GM19043 (cell line): ENCODE results near the gene C21orf91.
"Not testable (repeated sequence)": the region's sequence is repeated elsewhere in the genome, so short reads cannot be mapped to it uniquely, and the experiment has no call there.

Source experiments
- ATAC-seq: cut with Tn5 transposase; IDR thresholded peaks from one replicate; pipeline ENCODE4 v1.9.1; 2021; ENCODE audit warnings: low read depth; ENCODE audit not compliant: unreplicated experiment

C21orf91 gene

DNA sequence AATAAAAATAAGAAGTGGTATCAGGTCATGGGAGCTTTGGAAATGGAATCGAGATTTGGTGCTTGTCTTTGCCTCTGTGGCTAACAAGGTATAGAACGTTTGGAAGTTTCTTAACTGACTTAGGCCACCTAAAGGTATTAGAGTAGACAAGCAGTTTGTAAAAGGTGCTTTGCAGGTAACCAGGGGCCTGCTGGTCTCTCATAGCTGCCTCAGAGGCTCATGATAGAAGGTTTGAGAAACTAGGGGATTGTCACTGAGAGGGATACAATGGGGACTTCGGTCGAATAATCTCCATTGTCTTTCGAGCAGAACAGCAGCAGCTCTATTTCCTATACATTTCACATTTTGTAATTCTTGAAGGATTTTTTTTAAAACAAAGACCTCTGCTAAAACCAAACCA, 37.6 kb downstream of the C21orf91 start:
- no peak for ATAC-seq

DNA sequence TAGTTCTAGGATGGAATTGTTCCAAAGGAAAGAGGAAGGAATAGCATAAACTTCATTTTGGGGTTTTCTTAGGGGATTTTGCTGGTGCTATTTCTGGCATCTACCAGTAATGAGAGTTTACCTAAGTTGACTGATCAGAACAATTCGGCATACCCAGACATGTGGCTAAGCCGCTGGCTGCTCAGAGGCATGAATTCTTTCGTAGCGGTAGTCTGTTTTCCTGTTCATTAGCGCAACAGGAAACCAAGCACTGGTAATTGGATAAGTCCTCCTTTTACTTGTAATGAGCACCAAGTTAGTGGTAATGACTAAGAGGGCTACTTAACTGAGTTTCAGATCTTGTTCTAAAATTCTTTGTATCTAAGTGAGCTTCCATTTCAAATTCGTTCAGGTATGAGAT, 38.6 kb downstream of the C21orf91 start:
- ATAC-seq = peak; percentile 20

DNA sequence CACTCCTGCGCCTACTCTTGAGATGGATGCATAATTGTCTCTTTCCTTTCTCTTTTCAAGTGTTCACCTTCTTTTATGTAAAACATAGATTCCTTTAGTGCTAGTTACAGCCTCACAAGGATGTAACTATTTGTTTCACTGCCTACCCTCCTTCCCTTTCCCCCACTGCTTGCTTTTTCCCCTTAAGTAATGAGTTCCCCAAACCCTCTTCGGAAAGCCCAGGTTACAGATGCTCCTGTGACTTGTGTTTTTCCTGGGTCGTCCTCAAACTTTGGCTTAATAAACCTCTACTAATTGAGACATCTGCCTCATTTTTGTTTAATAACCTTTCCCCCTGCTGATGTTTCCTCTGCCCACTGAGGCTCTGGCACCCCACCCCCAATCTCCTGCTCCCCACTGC, 39.2 kb downstream of the C21orf91 start:
- ATAC-seq = no peak

DNA sequence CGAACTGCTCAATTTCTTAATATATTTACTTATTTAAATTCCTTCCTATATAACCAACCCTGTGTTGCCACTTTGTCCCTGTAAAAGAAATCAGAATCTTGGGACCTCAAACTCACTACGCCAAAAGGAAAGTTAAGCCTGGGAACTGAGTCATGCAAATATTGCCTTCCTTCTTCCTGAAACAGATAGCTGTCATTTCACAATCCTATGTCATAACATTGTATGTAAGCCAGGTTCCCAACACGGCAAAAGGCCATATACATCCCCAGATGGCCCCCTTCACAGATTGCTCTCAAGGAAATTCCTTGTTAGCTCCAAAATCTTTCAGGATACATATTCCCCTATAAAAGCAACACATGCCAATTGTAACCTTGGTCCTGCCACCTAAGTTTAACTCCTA, 39.7 kb downstream of the C21orf91 start:
- ATAC-seq = no peak

DNA sequence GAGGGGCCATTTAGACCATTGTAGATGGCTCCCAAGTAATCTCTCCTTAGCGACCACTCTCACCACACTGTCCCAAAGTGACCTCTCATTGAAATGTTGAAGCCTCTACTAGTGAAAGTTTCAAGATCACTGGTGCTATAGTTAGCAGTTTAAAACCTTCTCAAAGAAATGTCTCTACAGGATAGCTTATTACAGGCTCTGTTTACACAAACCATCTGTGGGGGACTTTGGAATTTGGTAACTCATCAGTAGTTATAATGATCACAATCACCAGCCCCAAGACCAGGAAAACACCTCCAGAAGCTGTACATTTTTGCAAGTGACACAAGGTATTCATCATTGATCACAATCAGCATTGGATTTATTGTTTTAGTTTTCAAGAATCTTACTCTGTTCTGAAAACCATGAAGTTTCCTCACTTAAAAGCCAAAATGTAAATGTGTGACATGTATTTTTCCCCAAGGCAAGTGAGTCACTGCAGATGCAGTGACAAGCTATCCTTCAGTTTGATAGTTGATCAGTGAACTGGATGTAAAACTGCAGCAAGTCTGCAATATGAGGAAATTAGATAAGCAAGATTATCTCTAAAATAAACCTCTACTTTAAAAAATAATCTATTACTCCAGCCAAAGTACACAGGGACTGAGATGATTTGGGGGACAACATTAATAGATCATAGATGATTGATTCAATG, 41.9 kb downstream of the C21orf91 start:
- no peak for ATAC-seq

DNA sequence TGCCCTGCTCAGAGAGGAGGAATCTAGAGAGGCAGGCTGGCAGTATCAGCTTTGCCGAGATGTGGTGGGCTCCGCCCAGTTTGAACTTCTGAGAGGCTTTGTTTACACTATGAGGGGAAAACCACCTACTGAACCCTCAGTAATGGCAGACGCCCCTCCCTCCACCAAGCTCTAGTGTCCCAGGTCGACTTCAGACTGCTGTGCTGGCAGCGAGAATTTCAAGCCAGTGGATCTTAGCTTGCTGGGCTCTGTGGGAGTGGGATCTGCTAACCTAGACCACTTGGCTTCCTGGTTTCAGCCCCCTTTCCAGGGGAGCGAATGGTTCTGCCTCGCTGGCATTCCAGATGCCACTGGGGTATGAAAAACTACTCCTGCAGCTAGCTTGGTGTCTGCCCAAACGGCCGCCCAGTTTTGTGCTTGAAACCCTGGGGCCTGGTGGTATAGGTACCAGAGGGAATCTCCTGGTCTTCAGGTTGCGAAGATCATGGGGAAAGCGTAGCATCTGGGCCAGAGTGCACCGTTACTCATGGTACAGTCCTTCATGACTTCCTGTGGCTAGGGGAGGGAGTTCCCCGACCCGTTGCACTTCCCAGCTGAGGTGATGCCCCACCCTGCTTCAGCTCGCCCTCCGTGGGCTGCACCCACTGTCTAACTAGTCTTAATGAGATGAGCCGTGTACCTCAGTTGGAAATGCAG, 43.6 kb downstream of the C21orf91 start:
- peak; percentile 67 for ATAC-seq

DNA sequence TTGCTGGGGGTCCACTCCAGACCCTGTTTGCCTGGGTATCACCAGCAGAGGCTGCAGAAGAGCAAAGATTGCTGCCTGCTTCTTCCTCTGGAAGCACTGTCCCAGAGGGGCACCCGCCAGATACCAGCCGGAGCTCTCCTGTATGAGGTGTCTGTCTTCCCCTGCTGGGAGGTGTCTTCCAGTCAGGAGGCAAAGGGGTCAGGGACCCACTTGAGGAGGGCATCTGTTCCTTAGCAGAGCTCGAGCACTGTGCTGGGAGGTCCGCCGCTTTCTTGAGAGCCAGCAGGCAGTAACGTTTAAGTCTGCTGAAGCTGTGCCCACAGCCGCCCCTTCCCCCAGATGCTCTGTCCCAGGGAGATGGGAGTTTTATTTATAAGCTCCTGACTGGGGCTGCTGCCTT, 44.1 kb downstream of the C21orf91 start:
- ATAC-seq = not testable (repeated sequence)

DNA sequence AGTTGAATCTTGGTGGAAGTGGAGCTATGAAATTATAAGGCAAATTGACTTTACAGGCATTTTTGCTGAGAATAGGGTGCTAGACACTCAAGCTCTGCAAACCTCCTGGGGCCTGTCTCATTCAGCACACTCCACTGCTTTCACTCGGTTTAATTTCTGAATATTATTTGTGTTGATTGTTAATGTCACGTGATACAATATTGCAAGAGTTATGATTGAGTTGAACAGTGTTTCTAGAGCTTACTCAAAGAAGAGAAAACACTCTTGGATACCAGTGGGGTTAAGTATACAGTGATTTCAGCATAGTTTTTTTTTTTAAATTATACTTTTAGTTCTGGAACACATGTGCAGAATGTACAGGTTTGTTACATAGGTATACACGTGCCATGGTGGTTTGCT, 49.7 kb downstream of the C21orf91 start:
- no peak for ATAC-seq

DNA sequence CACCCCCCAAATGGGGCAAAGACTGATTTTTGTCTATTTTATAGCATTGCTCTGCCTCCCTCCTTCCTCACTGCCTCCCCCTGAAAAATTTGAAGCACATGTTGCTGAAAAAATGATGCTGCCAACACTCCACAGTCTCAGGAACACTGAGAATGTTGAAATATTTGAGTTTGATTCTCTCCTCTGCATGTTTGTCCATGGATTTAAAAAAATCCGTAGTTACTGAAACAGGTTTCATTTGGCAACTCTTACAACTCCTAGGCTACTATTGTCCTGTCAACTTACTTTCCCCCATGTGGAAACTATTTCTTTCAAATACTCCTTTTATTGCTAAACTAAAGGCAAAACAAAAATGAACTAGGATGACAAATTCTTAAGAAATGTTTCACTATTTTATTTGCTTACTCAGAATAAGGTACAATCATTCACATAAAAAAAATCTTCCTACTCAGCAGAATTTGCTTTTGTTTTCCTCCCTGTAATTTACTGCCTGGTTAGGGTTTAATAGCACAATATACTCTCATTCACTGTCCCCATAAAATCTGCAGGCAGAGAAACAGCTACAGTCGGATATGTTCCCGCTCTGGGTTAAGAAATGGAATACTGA, 50.2 kb downstream of the C21orf91 start:
- no peak for ATAC-seq

DNA sequence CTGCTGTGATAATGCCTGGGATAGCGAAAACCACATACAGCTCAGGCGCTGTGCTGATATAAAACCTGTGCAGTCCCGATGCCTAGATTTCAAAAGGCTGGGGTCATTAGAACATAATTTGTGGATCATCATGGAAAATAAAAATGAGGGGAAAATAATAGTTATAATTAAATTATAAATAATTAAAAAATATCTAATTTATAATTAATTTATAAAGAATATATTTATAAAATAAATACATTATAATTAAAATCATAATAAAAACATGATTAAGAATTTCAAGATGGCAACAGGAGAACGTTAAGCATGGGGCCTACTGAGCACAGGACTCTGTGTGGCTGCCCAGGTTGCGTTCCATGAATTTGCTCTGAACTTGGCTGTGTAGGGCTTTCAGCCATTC, 53.9 kb downstream of the C21orf91 start:
- ATAC-seq = no peak

DNA sequence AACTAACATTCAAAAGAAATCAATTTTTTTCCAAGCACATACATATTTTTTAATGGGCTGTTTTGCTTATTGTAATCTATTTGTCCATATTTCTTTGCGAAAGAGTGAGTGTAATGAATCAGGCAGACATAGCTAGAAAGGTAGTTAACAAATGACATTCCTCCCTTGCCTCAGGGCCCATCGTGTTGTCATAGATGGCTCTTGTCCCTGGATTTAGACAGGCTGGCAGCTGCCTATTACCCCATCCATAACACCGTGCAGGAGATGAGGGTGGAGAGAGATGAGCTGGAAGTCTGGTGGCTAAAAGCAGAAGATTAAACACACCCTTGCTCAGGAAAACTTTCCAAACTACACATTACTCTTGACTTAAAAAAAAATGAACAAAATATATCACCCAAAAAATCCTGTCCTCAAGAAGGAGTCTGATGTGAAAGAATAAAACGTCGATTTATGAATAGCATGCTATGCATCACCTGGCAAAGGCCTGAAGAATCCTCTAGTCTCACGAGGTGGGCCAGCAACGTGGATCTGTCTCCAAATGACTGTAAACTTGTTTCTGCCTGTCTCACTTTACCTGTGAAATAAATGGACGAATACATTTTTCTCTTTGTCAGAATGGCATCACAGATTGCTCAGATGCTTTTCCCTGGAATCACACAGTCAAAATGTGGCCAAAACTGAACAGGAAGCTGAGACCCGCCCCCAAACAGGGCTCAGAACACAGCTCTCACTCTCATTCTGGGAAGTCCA, 55.7 kb downstream of the C21orf91 start:
- no peak for ATAC-seq

DNA sequence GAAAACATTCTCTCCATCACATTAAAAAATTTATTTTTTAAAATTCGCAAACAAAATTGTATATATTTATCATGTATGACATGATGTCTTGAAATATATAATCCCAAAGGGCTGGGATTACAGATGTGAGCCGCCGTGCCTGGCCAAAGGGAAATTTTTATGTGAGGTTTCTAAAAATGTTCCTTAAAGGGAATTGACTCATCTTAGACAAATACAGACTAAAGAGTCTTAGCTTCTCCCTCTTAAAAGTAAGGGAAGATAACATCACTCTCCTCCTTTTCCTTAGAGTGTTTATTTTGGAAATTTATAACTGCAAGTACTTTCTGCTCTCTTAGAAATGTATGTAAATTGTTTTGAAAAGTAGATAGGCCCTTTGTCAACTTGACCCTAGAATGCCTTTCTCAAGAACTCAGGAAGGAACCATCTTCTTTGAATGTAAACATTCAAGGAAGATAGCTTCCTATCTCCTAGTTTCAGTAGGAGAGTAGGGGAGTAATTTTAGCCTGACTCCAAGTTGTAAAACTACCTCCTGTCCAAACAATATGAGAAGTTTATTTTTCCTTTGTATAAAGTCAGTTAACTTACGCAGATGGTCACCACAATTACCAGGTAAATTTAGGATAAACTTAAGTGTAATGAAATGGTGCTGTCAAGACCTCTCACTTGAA, 59.5 kb downstream of the C21orf91 start:
- no peak for ATAC-seq

DNA sequence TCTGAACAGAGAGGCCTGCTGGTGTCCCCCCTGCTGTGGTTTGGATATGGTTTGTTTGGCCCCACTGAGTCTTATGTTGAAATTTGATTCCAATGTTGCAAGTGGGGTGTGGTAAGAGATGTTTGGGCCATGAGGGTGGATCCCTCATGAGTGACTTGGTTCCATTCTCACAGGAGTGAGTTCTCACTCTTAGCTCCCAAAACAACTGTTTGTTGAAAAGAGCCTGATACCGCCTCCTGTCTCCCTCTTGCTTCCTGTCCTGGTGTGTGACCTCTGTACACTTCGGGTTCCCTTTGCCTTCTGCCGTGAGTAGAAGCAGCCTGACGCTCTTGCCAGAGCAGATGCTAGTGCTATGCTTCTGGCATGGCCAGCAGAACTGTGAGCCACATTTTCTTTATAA, 60.5 kb downstream of the C21orf91 start:
- ATAC-seq = no peak

DNA sequence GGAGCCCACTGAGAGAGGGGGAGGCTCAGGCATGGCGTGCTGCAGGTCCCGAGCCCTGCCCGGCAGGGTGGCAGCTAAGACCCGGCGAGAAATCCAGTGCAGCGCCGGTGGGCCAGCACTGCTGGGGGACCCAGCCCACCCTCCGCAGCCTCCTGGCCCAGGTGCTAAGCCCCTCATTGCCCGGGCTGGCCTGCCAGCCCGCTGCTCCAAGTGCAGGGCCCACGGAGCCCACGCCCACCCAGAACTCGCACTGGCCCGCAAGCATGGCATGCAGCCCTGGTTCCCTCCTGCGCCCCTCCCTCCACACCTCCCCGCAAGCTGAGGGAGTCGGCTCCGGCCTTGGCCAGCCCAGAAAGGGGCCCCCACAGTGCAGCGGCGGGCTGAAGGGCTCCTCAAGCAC, 61.5 kb downstream of the C21orf91 start:
- no peak for ATAC-seq

DNA sequence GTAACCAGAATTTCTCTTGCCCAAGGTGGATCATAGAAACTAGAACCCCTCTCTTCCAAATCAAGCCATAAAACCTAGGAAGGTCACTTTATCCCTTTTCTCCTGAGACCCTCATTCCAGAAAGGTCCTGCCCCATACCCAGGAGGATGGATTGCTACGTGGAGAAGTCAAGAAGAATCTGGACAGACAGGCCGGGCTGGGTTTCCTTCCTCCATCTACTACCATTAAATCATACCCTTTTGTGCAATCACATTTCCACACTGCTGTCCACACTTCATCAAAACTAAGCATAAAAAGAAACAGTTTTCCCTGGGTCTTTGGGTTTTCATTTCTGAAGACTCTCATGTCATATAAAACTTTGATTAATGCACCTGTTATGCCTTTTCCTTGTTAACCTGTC, 65.4 kb downstream of the C21orf91 start:
- ATAC-seq = no peak

DNA sequence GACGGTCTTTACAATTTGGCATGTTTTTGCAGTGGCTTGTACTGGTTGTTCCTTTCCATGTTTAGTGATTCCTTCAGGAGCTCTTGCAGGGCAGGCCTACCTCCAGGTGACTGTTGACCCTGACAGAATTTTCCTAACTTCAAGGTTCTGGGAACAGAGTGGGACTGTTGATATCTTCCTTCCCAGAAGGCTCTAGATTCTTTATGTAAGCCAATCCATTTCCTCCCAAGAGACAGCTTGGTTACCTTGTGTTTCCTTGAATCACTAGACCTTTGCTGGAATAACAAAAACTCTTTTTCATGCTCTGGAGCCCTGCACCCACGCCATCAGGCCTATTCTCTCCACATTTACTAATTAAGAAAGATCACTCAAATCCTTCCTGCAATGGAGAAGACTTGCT, 67.0 kb downstream of the C21orf91 start:
- ATAC-seq = no peak

DNA sequence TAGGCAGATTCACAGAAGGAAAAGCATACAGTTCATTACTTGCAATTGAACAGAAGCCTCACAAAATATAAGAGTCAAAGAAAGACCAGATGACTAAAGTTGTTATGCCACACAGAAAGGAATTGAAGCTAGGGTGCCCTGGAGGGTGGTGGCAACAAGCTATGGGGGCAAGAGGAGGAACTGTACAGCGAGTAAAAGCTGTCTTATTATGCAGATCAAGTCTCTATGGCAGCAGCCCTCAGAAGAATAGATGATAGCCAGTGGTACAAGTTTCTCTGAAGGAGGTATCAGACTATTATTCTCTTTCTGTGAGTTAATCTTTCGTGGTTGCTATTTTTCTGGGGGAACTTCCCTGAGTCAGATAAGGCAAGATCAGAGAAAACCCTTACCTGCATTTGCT, 72.2 kb downstream of the C21orf91 start:
- ATAC-seq = no peak

DNA sequence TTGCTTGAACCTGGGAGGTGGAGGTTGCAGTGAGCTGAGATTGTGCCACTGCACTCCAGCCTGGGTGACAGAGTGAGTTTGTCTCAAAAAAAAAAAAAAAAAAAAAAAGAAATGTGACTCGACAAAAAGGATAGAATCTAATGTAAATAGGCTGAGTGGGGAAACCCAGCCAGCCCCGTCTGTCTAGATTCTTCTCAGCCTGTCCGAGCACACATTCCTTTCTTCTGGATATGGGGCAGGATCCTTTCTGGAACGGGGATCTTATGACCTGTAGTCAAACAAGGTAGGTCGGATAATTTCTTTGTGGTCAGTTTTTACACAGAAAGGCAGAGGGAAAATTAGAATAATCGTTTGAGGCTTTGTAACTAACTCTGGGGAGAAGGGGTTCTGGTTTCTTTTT, 74.1 kb downstream of the C21orf91 start:
- ATAC-seq = no peak

DNA sequence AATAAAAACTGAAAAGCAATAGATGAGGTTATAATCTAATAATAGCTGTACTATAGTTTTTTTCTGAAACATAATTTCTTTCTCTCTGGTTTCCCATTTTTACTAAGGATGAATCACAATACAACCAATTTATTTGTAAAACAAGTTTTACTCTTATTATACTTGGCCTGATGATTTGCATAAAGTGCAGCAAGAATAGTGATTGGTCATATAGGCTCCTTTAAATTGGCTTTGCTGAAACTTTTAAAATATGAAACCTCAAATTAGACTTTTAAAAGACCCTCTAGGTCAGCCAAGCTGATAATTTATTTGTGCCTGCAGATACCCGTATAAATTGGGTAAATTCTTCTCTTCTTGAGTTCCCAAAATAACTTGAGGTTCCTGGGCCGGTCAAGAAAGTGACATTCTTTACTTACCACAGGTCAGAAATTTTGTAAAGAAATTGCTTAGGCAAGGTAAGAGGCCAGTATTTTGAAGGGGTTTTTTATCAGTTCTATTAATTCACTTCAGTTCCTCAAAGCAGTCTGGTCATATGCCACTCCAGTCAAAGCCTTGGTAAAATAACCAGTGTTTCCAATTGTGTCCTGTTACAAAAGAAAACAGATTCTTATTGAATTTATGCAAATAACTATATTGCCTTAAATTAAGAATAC, 76.1 kb downstream of the C21orf91 start:
- ATAC-seq = no peak

DNA sequence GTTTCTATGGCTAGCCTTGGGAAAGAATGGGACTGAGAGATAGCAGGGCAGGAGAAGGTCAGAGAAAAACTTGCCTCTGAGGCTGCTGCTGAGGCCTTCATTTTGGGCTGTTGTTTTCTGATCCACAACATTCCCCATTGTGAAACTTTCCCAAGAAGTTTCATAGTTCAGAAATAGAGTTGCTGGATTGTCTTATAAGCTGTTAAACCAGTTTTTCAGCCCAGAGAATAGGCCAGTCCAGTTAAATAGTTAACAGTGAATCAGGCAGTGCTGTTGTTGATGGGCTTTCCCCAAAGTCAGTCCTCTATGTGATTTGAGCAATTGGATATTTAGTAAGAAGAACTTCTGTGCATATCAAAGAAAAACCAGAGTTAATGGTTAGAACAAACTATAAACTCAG, 77.0 kb downstream of the C21orf91 start:
- ATAC-seq = no peak
